B cell (primary cell): ENCODE results near the gene TCEA3.

Experiments
- CTCF ChIP-seq: fragments of 200-600 bp; IDR thresholded peaks from one replicate; pipeline ENCODE4 v1.8.0; 2022; ENCODE audit warnings: antibody characterized with exemption, mild to moderate bottlenecking
- EZH2 ChIP-seq: IDR thresholded peaks from 2 replicates; pipeline ENCODE4 v1.6.1; 2012; ENCODE audit warnings: borderline replicate concordance, low read depth, mild to moderate bottlenecking, moderate library complexity, low read length; ENCODE audit not compliant: insufficient read depth, poor library complexity, severe bottlenecking

GRCh38 chr1:23394181-23394580, 30.4 kb downstream of the TCEA3 start:
- TF ChIP-seq CTCF (no peak), EZH2 (no peak)
